M059J (cell line): ENCODE results near the gene CDC14B. TPM values are rescaled to one million over a fixed set of nuclear protein-coding genes. Genes with fewer than 3 reads are reported as not detected.
A peak's percentile ranks its signal among the peaks of the same experiment; 100 is the strongest.
"Not testable (repeated sequence)": the region's sequence is repeated elsewhere in the genome, so short reads cannot be mapped to it uniquely, and the experiment has no call there.

Source experiments
- DNase-seq: peaks from one replicate; pipeline ENCODE4 v3.0.0-alpha.2; 2012; ENCODE audit warnings: low read depth
- total RNA-seq: library from RNA; depleted of rRNA; stranded (reverse); fragments of >200 nt; shearing (Covaris generic); gene quantifications from 2 replicates; pipeline ENCODE4 v1.2.3, GENCODE V29; 2014

CDC14B gene
- total RNA-seq, 1 experiment from 2014 or later, result 28.6 TPM

DNA sequence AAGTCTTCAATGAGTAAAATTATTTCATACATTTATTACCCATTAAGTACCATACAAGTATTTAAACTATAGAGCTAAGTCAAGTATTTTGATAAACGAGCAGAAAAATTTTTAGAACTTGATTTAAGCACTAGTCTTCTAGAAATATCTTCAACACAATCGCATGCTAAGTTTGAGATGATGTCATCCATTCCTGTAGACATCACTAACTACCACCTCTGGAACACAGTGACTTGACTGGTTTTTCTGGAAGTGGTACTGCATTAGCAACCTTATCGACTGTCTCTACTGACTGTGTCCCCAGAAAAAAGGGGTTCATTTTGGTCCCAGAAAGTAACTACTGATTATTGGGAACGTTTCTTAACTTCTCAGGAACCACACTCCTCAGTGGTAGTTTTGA, 69.0 kb downstream of the CDC14B start:
- DNase-seq, result no peak

DNA sequence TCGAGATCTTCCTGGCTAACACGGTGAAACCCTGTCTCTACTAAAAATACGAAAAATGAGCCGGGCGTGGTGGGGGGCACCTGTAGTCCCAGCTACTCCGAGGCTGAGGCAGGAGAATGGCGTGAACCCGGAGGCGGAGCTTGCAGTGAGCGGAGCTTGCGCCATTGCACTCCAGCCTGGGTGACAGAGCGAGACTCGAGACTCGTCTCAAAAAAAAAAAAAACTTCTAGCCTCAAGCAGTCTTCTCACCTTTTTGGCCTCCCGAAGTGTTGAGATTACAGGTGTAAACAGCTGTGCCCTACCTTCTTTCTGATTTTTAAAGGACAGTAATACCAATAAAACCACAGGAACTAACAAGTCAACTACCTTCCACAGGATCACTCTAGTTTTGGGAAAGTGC, 76.5 kb downstream of the CDC14B start:
- DNase-seq, result not testable (repeated sequence)

DNA sequence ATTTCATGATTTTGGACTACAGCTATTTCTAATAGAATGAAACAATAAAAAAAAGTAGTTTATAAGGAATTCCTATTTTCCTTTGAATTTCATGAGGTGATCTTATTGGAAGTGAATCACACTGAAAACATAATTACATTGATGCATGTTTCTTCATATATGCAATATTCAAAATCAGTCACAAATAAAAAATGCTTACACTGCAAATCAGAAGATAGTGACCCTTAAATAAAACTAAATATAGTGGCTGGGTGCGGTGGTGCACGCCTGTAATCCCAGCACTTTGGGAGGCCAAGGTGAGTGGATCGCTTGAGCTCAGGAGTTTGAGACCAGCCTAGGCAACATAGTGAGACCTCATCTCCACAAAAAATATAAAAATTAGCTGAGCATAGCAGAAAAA, 79.5 kb downstream of the CDC14B start:
- no peak for DNase-seq

DNA sequence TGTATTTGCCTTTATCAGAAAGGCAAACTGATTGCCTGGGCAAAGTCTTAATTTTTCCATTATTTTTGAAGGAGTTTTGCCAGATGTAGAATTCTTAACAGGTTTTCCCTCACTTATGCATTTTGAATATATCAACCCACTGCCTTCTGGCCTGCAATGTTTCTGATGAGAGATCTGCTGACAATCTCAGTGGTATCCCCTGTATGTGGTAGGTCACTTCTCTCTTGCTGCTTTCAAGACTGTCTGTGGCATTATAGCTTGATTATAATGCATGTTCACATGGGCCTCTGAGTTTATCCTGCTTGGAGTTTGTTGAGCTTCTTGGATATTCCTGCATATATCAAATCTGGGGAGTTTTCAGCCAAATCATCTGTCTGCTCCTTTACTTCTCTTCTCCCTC, 87.5 kb downstream of the CDC14B start:
- DNase-seq, result no peak

DNA sequence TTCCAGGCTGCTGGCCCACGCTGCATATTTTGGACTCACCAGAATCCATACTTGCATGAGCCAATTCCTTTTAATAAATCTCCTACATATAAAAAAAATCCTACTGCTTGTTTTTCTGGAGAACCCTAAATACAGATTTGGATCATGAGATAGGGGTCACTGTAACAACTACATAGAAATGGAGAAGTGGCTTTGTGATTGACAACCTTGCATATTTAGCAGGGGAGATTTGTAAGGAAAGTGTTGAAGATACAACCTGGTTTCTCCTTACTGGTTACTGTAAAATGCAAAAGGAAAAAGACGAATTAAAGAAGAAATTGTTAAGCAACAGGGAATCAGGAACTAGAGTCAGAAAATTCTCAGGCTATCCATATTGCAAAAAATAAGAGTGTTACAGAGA, 94.9 kb downstream of the CDC14B start:
- no peak for DNase-seq

DNA sequence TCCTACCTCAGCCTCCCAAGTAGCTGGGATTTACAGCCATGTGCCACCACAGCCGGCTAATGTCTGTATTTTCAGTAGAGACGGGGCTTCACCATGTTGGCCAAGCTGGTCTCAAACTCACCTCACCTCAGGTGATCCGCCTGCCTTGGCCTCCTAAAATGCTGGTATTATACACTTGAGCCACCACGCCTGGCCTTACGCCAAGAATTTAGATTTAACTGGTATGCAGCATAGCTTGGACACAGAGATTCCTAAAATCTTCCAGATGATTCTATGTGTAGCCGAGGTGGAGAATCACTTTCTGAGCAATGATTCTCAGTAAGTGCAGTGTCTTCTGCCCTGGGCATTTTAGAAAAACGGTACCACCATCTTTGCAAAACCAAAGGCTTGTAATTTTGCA, 95.6 kb downstream of the CDC14B start:
- DNase-seq, result no peak

DNA sequence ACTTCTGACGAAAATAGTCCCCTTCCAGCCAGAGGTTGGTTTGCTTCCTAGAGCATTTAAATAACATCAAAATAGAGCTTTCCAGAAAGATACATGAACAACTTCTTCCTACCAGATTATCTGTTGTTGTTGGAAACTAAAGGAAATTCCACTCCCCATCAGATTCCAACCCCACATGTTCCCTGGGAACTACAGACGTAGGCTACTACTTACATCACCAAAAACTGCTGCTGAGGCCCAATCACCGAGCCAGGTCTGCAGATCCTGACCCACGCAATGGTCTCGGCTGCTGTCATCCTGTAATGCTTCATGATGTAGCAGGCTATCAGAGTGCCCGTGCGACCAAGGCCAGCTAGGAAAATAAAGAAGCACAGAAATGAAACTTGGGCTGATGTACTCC, 96.3 kb downstream of the CDC14B start:
- no peak for DNase-seq

DNA sequence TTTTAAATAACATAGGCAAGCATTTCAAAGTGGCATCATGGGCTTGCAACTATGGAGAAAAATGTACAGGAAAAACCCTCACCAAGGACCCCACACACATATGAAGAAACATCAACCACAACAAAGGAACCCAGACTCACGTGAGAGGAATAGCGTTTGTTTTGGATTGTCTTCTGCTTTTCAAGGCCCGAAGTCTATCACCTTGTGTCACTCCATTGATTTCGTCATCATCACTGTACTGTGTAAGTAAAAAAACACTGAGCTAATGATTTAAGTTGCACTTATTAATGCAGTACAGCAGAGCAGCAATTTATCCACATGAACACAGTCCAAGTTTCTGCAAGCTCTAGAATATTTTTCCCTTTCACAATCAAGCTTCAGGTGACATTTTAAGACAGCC, 97.3 kb downstream of the CDC14B start:
- DNase-seq, result no peak

DNA sequence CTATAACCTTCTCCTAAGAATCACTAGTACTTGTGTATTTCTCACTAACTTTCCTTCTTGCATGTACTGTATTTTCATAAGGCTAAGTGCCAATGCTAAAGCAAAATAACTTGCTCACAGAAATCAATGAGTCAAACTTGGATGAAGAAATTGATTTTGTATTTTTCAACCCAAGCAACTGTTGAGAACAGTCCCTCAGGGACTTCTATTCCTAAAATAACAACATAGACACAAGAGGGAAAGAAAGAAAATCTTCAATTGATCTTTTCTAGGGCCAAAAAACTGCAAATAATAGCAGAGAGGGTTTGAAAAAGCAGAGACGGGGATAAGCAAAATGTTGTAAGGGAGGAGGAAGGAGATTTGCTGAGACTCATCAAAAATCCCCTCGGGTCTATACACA, 99.9 kb downstream of the CDC14B start:
- no peak for DNase-seq

DNA sequence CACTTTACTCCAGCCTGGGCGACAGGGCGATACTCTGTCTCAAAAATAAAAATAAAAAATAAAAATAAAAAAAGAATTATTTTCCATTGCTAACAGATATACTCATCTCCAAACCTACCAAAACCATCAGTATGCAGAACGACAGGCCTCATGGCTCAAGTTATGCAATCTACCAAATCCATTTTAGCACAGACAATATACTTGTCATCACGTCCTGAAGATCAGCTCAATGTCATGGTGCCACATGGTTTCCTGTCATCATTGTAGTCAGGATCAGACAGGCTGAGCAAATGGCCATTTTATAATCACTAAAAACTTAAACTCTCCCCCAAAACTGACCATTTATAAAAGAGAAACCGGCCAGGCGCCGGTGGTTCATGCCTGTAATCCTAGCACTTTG, 100.5 kb downstream of the CDC14B start:
- no peak for DNase-seq

DNA sequence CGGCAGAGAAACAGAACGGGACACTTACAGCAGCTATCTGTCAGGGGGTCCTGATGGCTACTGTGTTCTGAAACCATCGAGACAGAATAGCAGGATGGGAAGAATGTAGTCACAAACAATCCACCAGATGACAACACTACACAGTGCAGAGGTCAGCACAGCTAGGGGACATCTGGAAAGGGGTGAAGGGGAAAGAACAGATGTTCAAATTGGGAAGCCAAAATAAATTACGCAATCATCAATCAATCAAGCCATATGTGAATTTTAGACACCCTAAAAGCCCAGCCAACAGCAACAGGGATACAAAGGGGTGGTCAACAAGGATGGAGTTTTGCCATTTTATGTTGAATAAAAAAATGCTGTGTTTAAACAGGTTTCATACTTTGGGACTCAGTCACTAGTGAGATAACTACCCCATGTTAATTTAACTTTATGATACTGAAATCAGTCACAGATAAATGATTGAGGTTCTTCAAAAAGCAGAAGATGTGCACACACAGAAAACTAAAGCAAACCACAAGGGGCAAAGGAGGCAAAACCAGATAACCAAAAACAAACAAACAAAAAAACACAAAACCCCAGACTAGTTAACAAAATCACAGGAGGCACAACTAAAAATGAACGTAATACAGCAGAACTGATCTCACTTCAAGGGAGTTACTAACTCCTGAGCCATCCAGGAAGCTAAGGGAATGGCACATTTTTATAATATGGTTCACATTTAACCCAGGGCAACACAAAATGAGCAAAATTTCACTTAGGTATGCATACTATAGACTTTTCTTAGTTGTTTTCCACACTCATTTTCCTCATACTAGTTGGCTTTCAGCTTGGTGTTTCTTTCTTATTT, 103.8 kb downstream of the CDC14B start:
- DNase-seq, result no peak

DNA sequence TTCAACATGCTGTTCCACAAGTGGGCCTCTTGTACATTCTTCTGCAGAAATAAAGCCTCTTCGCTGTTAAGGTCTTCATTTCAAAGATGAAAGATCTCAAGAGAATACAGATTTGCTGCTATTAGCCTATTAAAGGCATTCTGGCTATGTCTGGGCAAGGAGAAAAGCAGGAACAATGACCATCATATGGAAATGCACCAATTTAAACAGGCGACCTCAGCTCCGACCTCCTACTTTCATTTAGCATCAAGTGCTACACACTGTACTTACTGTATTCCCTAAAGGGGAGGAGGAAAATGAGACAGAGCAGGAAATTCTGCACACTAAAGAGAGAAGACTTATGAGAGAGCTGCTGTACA, 104.9 kb downstream of the CDC14B start:
- no peak for DNase-seq

DNA sequence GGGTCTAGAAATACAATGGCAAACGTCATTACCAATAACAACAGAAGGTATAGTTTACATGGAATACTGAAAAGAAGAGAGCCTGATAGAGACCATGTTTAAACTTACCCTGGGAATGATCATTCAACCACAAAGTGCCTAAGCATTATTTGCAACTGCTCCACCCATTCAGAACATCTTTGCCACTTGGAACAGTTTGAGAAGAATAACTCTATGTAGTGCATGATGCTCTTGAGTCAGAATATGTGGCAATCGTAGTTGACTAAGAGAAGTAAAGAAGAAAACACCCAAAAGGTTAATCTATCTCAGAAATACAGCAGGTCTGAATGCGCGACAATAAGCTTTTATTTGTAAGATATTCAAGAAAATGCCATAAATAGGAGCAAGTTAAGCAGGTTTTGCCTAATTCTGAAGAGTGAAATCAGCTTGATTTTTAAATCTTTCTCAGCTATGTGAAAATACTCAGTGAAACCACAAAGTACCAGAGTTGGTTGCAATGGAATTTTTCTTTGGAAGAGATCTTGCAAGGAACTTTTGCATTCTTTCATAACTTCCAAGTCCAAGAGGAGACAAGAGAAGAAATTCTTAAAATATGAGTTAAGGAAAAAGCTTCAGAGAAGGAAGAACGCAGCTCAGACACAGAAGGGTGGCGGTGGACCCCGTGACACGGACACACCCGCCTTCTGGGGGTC, 105.4 kb downstream of the CDC14B start:
- DNase-seq, result no peak

DNA sequence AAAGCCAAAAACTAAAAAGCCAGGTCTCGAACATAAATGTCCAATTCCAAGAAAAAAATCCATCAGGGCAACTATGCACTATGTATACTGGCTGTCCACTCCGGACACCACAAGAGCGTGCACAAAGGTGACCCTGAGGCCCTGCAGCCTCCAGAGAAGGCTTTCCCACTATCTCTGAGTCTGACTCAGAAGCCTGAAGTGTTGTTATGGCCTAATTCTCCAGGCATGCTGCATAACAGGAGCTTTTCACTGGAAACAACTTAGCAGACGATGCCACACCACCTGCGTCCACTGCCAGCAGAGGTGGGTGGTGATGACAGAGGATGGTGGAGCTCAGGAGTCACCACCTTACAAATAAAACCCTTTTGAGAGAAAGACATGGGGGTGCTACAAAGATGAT, 106.0 kb downstream of the CDC14B start:
- DNase-seq, result no peak

DNA sequence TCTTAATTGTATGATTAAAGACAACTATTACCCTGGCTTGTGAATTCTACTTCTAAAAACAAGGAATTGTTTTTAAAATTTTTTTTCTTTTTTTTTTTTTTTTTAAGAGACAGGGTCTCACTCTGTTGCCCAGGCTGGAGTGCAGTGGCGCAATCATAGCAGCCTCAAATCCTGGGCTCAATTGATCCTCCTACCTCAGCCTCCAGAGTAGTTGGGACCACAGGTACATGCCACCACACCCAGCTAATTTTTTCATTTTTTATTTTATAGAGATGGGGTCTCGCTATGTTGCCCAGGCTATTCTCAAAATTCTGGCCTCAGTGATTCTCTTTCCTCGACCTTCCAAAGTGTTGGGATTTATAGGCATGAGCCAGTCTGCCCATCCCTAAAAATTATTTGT, 107.4 kb downstream of the CDC14B start:
- DNase-seq, result no peak

DNA sequence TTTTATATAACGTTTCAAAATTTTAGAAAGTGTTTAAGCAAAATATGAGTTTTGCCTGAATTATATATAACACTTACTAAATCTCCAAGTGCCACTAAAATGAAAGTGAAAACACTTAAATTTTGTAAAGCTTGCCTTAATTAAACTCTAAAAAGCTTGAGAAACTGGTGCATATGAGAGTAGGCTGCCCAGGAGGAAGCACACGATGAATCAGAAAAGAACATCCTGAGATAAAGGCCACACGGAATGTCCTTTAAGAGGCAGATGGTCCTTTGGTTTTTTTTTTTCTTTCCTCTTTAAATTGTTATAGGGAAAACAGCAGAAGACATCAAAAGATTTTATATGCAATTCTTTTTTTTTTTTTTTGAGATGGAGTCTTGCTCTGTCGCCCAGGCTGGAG, 109.4 kb downstream of the CDC14B start:
- no peak for DNase-seq

DNA sequence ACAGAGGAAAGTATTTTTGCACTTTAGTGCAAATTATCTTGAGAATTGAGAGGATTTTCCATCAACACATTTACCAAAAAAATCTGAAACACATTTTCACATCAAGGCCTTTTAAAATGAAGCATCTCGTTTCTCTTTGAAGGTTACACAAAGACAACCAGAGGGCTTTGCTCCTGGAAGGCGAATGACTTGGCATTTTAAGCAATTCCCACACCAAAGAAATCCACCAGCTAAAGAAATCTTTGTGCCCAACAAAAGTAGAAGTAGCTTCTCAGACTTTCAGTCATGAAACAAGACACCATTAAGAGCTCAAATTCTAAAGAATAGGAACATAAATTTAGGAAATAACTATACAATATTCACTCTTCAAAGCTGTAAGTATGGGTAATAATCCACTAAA, 109.8 kb downstream of the CDC14B start:
- DNase-seq, result no peak

DNA sequence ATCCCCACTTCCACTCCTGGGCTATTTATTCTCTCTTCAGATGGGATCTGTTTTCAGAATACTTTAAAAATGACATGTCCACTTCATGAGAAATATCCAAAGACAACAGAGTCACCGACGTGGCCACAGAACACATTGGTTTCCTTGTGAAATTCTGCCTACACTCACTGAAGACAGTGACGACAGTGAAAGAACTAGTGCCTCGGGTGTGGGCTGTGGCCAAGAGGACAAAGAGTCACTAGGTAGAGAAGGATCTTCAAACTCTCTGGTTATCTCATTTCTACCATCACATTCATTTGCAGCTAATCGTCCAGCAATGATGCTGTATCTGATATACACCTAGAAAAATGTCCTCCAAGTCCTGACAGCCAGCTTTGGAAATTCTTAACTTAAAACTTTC, 110.6 kb downstream of the CDC14B start:
- no peak for DNase-seq

DNA sequence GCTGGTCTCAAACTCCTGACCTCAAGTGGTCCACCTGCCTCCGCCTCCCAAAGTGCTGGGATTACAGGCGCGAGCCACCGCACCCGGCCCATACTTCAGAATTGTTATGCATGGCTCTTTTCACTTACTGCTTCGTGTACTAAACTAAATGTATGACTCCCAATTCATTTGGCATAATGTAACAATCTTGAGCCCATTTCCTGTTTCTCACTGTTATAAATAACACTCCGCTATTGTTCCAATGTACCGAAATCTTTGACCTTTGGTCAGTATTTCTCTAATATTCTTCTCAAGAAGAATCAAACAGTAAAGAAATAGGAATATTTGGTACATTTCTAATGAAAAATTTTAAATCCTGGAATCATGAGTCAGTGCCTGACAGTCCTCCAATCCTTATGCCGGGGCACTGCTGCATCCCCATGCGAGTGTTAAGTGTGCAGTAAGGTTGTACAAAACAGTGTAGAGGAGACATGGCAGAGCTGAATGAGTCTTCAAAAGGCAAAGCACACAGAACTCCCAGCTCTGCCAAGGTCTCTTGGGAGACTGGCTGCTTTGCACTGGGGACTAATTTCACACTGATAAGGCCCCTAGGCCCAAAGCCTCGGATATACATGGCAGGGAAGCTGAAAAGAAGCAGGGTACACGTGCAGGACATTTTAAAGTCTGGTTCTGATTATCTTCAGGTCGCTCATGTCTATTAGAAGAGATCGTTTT, 111.3 kb downstream of the CDC14B start:
- DNase-seq, result no peak

DNA sequence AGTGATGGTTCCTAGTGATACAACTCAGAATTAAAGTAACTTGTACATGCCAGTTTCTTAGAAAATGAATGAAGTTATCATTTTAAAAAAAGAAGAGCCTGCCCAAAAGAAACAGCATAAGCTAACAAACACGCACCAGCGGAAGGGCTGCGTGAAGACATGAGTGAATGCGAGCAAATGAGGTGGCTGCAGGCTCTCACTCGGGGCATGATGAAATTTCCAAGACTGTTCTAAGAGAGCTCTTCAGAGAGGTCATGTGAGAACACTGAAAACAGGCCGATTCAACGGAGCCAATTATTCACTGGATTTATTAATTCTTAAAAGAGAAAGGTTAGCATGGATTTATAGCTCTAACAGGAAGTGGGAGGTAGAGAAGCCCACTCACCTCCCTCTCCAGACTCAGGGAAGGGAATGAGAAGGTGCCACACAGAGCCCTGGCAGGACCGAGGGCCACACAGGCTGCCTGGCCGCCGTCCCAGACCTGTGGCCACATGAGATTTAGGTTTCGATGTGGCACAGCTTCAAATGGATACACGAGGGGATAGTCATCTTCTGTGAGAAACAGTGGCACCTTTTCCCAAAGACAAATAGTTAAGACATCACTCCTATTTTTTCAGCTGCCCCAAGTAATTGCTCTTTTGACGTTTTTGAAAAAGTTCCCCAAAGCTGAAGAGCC, 114.2 kb downstream of the CDC14B start:
- peak; percentile 16 for DNase-seq

DNA sequence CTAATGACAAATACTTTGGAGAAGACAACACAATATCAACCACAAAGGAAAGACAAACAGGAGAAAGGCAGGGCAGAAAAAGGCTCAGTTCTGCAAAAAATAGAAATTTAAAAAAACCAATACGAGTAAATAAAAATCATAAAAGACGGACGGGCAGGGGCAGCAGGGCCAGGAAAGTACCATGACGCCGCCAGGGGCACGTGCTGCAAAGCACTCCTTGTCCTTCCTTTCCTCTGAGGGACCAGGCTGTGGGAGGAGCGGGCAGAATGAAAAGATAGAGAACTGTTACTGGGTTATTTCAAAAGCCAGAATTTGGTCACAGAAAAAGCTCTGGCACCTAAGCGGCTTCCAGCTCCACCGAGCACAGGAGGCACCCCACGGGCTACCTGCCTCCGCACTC, 115.7 kb downstream of the CDC14B start:
- no peak for DNase-seq

DNA sequence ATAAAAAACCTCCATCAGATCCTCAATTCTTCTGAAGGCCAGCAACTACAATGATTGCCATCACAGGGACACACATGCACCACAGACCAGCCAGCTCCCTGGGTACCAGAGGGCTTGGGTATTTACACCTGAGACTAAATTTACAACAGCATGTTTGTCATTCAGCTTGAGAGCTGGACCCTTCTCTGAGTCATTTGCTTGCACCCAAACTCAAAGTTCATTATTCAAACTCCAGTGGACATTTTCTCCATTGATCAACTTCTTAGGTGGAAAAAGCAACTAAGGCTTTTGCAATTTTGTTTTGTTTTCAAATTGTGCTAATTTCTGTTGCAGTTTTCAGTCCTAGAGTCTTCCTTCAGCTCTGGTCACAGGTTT, 116.3 kb downstream of the CDC14B start:
- peak; percentile 17 for DNase-seq
